Erythroblast (primary cell): ENCODE data around the gene SHANK3.

Experiments used
- GATA1 ChIP-seq: IDR thresholded peaks from 2 replicates; pipeline ENCODE4 v1.6.1; 2011; ENCODE audit warnings: low read depth, mild to moderate bottlenecking, control low read depth, low read length, moderate library complexity
- POLR2A ChIP-seq: IDR thresholded peaks from 2 replicates; pipeline ENCODE4 v1.6.1; 2011; ENCODE audit warnings: mild to moderate bottlenecking, low read length

GRCh38 chr22:50703726-50704509 lies 31.3 kb downstream of the SHANK3 start:
- no peak for TF ChIP-seq POLR2A
- no peak for TF ChIP-seq GATA1
